Neural cell (in vitro differentiated cells): ENCODE results near the gene RAB11FIP4.

Experiments
- EZH2 ChIP-seq: fragments of 200-600, 300-800 bp; shearing (Covaris generic), sonication (generic); IDR thresholded peaks from 2 replicates; pipeline ENCODE4 v1.6.1; 2014; ENCODE audit warnings: antibody characterized with exemption, low read length, borderline replicate concordance, mild to moderate bottlenecking; ENCODE audit not compliant: insufficient read depth, poor library complexity, severe bottlenecking
- POLR2AphosphoS5 ChIP-seq: IDR thresholded peaks from 2 replicates; pipeline ENCODE4 v1.6.1; 2012
- RAD21 ChIP-seq: fragments of 450-650 bp; conservative IDR thresholded peaks from 2 replicates; pipeline ENCODE4 v1.6.1; 2014; ENCODE audit warnings: antibody characterized with exemption, mild to moderate bottlenecking, moderate library complexity
- REST ChIP-seq: IDR thresholded peaks from 2 replicates; pipeline ENCODE4 v1.6.1; 2012; ENCODE audit warnings: borderline replicate concordance
- TF ChIP-seq, protein P1 (sequence below): fragments of 450-650 bp; IDR thresholded peaks from 2 replicates; pipeline ENCODE4 v1.5.1; 2014; ENCODE audit warnings: antibody characterized with exemption, mild to moderate bottlenecking, moderate library complexity; ENCODE audit not compliant: poor library complexity, severe bottlenecking

- TF ChIP-seq, protein P1, sequence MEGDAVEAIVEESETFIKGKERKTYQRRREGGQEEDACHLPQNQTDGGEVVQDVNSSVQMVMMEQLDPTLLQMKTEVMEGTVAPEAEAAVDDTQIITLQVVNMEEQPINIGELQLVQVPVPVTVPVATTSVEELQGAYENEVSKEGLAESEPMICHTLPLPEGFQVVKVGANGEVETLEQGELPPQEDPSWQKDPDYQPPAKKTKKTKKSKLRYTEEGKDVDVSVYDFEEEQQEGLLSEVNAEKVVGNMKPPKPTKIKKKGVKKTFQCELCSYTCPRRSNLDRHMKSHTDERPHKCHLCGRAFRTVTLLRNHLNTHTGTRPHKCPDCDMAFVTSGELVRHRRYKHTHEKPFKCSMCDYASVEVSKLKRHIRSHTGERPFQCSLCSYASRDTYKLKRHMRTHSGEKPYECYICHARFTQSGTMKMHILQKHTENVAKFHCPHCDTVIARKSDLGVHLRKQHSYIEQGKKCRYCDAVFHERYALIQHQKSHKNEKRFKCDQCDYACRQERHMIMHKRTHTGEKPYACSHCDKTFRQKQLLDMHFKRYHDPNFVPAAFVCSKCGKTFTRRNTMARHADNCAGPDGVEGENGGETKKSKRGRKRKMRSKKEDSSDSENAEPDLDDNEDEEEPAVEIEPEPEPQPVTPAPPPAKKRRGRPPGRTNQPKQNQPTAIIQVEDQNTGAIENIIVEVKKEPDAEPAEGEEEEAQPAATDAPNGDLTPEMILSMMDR, result no peak
- no peak for TF ChIP-seq POLR2AphosphoS5
- TF ChIP-seq EZH2, result no peak
- TF ChIP-seq RAD21, result no peak
- TF ChIP-seq REST, result no peak
Observed at GRCh38 chr17:31387438-31387837, 4.0 kb upstream of the RAB11FIP4 start.
